GM13977 (cell line): ENCODE measurements around the gene ZNF837.
"Not testable (repeated sequence)": the region's sequence is repeated elsewhere in the genome, so short reads cannot be mapped to it uniquely, and the experiment has no call there.

ENCODE experiments used
- DNase-seq: peaks from one replicate; pipeline ENCODE4 v3.0.0; 2012; ENCODE audit warnings: low spot score
- in situ Hi-C: fragments of 300-500 bp; cut with MboI; formaldehyde crosslinking; loops from one replicate; pipeline ENCODE4 v1.12.0; 2022; ENCODE audit warnings: low sequenced_read_pairs, low pct_unique_long_range_greater_than_20kb, mixed read lengths, inconsistent platforms; ENCODE audit not compliant: unreplicated experiment
- TF ChIP-seq, protein P1 (sequence below): IDR thresholded peaks from 2 replicates; pipeline ENCODE4 v1.5.1; 2012; ENCODE audit warnings: mild to moderate bottlenecking, control low read depth; ENCODE audit not compliant: insufficient read depth; ENCODE audit errors: extremely low read depth, missing control alignments

Gene ZNF837

DNA sequence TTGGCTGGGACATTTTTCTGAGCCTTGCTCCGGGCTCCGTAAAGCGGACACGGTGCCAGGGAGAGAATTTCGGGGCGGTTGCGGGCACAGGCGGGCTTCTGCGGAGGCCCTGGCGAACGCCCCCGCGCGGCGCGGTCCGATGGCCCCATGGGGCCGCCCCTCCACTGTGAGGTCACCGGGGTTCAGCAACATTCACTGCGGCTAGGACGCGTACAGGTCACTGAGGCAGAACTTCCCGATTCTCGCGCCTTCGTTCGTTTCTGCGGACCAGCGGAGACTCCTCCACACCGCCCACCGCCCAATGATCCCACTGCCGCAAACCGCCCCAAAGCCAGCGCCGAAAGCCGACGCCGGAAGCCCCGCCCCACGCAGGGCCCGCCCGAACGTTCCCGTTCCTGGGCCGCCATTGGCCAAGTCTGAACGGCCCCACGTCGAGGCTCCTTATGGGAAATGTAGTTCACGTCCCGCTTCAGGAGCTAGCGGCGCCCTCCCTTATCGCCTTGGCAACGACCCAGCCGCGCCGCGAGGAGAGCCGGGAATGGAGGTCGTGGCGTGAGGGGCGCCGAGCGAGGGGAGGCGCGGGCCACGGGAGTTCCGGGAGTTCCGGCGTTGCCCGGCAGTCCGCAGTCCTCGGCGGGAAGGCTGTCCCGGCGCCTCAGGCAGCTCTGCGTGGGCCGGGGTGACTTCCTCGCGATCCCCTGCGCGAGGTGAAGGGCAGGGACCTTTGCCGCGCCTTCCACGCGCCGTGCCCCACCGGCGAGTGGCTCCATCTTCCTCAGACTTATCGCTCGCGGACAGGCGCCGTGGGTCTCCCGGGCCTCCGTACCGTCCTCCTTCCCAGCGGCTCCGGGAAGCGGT lies 27.6 kb upstream of the ZNF837 start, which contains the start of gene ZNF584:
ZNF584 (plus strand) TSS at position 498 of the 858 bp plus-strand sequence. CDS start 499 bp downstream, outside the sequence.
- in situ Hi-C loops, result no loop called here
- TF ChIP-seq, protein P1, sequence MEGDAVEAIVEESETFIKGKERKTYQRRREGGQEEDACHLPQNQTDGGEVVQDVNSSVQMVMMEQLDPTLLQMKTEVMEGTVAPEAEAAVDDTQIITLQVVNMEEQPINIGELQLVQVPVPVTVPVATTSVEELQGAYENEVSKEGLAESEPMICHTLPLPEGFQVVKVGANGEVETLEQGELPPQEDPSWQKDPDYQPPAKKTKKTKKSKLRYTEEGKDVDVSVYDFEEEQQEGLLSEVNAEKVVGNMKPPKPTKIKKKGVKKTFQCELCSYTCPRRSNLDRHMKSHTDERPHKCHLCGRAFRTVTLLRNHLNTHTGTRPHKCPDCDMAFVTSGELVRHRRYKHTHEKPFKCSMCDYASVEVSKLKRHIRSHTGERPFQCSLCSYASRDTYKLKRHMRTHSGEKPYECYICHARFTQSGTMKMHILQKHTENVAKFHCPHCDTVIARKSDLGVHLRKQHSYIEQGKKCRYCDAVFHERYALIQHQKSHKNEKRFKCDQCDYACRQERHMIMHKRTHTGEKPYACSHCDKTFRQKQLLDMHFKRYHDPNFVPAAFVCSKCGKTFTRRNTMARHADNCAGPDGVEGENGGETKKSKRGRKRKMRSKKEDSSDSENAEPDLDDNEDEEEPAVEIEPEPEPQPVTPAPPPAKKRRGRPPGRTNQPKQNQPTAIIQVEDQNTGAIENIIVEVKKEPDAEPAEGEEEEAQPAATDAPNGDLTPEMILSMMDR, result peak; percentile 21
- DNase-seq, result peak; percentile 97

DNA sequence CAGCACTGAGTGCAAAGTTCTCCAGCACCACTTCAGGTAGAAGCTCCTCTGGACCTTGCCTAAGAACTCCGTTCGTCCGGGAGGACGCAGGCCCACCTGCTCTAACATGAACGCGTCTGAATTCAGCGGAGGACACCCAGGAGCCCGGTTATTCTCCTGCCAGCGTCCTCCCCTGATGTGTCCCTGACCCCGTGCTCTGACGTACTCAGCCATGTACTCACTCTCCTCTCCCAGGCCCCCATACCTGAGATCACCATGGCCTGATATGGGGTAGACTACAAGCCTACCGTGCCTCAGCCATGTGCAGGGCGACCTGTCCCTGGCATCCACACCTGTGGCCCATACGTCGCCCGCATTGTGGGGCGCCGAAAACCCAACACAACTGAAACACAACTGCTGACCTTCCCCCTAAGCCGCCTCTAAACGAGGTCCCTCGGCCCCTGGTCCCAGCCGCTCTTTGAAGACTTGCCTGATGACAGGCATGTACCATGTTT lies 26.9 kb upstream of the ZNF837 start:
- no peak for DNase-seq
- TF ChIP-seq, protein P1, result no peak
- in situ Hi-C loops, result no loop called here

DNA sequence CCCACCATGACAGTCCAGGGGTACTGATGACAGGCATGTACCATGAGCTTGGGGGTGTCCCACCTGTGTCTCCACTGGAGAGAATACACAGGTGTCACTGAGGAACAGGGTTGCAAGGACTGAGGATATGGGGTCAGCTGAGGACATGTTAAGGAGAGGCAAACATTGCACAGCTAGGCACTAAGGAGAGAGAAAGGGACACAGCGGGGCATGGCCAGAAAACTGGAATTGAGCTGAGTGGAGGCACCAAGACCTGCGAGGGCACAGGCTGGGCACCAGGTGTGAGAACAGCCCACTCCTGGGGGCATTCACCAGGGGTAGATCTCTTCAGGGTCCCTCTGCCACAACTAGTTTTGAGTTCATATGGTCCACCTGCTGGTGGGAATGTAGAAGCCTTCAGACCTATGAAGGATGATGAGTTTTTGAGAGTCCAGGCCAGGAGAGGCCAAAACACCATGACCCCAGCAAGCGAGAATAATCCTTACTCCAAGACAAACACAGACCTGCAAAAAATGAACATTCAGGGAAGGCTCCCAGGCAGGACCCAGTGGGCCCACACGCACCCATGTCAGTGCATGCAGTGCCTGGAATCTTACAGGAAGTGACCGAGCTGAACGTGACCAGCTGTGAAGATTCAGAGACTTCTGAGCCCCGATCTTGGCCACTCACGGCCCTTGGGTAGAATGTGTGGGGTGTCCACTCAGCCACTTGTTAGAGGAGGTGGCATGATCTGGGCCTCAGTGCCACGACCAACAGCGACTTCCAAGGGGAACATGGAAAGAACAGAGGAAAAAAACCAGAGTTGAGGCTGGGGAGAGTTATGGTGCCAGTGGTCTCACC lies 26.2 kb upstream of the ZNF837 start:
- no peak for DNase-seq
- TF ChIP-seq, protein P1, result peak; percentile 23
- in situ Hi-C loops, result no loop called here

DNA sequence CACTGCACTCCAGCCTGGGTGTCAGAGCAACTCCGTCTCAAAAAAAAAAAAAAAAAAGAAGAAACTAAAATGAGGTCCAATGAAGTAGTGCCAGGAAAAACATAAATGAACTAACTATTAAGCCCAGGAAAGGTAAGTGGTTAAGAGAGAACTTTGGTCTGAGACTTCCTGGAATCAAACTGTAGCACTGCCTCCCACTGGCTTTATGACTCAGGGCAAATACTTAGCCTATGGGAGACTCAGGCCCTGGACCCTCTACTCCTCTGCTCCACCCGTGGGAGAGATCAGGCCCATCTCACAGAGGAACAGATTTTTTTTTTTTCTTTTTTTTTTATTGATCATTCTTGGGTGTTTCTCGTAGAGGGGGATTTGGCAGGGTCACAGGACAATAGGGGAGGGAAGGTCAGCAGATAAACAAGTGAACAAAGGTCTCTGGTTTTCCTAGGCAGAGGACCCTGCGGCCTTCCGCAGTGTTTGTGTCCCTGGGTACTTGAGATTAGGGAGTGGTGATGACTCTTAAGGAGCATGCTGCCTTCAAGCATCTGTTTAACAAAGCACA lies 23.2 kb upstream of the ZNF837 start:
- in situ Hi-C loops, DNase-seq: not testable (repeated sequence)

DNA sequence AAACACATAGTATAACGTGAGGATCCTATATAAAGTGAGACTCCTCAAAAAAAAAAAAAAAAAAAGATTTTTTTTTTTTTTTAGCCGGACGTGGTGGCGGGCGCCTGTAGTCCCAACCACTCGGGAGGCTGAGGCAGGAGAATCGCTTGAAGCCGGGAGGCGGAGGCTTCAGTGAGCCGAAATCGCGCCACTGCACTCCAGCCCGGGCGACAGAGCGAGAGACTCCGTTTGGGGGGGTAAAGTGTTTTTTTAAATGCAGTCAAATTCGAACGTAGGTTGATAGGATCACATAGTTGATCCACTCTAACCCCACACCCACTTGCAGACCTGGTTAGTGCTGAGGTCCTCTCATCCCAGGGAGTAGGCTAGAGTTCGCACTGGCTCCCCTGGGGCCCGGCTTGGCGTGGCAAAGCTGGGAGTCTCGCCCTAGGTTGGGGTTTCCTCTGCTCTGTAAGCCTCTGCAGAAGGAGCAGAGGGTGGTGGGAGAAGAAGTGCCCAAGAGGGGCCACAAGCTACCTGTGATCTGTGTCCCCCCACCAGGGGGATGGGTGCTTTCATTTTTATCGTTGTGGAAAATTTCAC lies 21.1 kb upstream of the ZNF837 start:
- no peak for DNase-seq
- in situ Hi-C loops, result no loop called here
- TF ChIP-seq, protein P1, result no peak

DNA sequence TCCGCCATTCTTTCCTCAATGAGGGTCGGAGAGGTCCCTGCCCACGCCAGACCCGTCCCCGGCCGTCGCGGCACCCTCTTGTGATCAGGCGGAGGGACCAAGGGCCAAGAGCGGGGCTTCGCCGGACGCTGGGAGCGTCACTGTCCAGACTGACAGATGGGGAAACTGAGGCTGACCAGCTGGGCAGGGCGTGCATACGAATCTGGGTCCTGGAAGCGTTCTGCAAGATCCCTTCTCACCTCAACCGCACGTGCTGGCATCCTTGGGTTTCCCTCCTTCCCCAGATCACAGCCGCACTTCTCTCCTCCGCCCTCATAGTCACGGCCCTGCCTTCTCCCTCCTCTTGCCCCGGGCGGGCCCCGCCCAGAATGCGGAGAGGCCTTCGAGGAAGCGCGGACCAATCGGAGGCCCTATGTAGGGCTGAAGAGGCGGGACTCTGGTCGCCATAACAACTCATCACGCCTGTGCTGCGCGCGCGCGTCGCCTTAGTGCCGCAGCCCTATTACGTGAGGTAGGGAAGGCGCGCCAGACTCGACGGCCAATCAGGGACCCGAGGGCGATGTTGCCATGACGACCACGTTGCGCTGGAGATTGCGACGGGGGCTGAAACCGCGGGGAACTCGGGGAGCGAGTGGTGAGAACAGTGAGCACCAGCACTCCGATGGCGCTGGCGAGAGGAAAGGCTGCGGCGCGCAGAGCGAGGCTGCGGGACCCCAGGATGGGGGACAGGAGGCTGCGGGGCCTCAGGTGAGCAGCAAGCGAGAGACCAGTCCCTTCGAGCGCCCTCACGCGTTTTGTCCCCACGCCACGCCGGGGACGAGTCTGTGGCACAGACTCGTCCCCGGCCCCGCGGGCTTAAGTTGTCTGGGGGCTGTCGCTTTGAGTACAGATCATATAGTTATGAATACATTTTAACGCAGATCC lies 20.3 kb upstream of the ZNF837 start:
- peak; percentile 99 for DNase-seq
- in situ Hi-C loops, result no loop called here
- TF ChIP-seq, protein P1, result peak; percentile 9
